Common myeloid progenitor, CD34-positive (primary cell): Measurements from ENCODE around the gene LAMA5.

Experiments
- CTCF ChIA-PET: fragments of 350-600 bp; sonication (Branson Sonifier 250); formaldehyde crosslinking; loops from one replicate; lab custom pipeline; 2021; ENCODE audit warnings: antibody characterized with exemption; lab: Charles Lee
- POLR2A ChIA-PET: fragments of 350-600 bp; sonication (Branson Sonifier 250); formaldehyde crosslinking; loops from one replicate; lab custom pipeline; 2021; ENCODE audit warnings: antibody characterized with exemption; lab: Charles Lee
- DNase-seq, 3 donors: peaks; one replicate each; pipeline versions ENCODE4 v3.0.0 to v3.0.0-alpha.2; 2013
- H3K27ac ChIP-seq, 2 experiments: 1 replicate in 1 of 2; 2 replicates in 1 of 2; pipeline ENCODE4 v1.7.0; 2013; ENCODE audit warnings: inconsistent platforms in 2 of 2, low read length in 2 of 2, mild to moderate bottlenecking in 2 of 2, low read depth in 1 of 2, moderate library complexity in 1 of 2; ENCODE audit not compliant: severe bottlenecking in 2 of 2, insufficient read depth in 1 of 2, poor library complexity in 1 of 2
- H3K27me3 ChIP-seq, 5 experiments: replicated peaks in 2 of 5; 1 replicate in 3 of 5; 2 replicates in 2 of 5; pipeline versions ENCODE4 v1.6.1 to v1.7.0; 2013; ENCODE audit warnings: low read length in 4 of 5, mild to moderate bottlenecking in 2 of 5, moderate library complexity in 2 of 5, inconsistent platforms in 1 of 5; ENCODE audit not compliant: insufficient read depth in 5 of 5, control insufficient read depth in 4 of 5
- H3K36me3 ChIP-seq, 4 experiments: 1 replicate in 2 of 4; 2 replicates in 2 of 4; pipeline versions ENCODE4 v1.6.1 to v1.7.0; 2013; ENCODE audit warnings: low read length in 3 of 4, control low read depth in 1 of 4, mild to moderate bottlenecking in 1 of 4; ENCODE audit not compliant: control insufficient read depth in 4 of 4, insufficient read depth in 4 of 4
- H3K4me1 ChIP-seq, 4 experiments: 1 replicate in 3 of 4; 2 replicates in 1 of 4; pipeline versions ENCODE4 v1.6.1 to v1.7.1; 2013; ENCODE audit warnings: low read length in 3 of 4, mild to moderate bottlenecking in 3 of 4, control low read depth in 1 of 4, inconsistent platforms in 1 of 4, moderate library complexity in 1 of 4; ENCODE audit not compliant: control insufficient read depth in 4 of 4, insufficient read depth in 4 of 4; ENCODE audit errors: control extremely low read depth in 1 of 4
- H3K4me3 ChIP-seq, 7 experiments: 1 replicate in 4 of 7; 2 replicates in 3 of 7; pipeline versions ENCODE4 v1.5.1 to v1.7.0; 2013; ENCODE audit warnings: mild to moderate bottlenecking in 7 of 7, low read length in 6 of 7, moderate library complexity in 6 of 7, inconsistent platforms in 2 of 7, low read depth in 2 of 7, control low read depth in 1 of 7; ENCODE audit not compliant: insufficient read depth in 4 of 7, control insufficient read depth in 1 of 7; ENCODE audit errors: extremely low read depth in 1 of 7
- H3K9me3 ChIP-seq, 5 experiments: 1 replicate in 4 of 5; 2 replicates in 1 of 5; pipeline versions ENCODE4 v1.6.1 to v1.7.1; 2013; ENCODE audit warnings: low read length in 4 of 5, mild to moderate bottlenecking in 2 of 5, inconsistent platforms in 1 of 5, low read depth in 1 of 5, moderate library complexity in 1 of 5; ENCODE audit not compliant: control insufficient read depth in 4 of 5, insufficient read depth in 2 of 5; ENCODE audit errors: control extremely low read depth in 1 of 5
- WGBS: methylation state at CpG from one replicate; pipeline ENCODE4 v1.1.5; 2013; ENCODE audit not compliant: insufficient coverage; 5-methylcytosine and 5-hydroxymethylcytosine counted together

The LAMA5 gene

DNA sequence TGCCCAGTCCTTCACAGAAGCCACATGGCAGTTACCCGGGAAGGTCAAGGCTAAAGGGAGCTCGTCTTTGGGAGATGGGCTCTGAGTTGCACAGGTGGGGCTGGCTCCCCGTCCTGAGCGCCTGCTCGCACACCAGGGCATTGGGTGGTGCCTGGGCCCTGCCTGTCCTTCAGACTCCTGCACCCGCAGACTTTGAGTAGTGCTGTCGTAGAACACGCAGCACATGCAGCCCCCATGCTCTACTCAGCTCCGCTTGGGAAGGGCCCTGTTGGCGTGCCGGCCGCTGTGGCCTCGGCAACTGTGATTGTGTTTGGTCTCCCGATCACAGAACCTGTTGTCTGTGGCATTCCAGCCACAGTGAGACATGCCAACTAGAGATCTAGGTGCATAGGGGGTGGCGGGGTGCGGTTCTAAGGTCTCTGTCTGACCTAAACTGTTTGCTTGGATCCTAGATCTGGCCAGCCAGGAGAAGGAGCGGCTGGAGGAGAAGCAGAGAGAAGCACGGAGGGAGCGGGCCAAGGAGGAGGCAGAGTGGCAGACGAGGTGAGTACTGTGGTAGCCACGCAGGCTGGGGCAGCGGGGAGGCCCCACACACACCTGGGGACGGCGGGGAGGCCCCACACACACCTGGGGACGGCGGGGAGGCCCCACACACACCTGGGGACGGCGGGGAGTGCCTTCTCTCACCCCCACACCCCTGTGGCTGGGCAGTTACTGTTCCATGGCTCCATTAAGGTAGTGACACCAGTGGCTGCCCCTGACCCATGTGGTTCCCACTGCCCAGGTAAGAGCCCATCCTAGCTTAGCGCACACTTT lies 75.7 kb downstream of the LAMA5 start:
- POLR2A ChIA-PET: no interaction called here
- Histone ChIP-seq H3K27me3 (no peaks in the 10 kb centered on the region), H3K9me3 (no peaks in the 10 kb centered on the region), H3K27ac (no peak overlapping the region), H3K4me1 (no peaks in the 10 kb centered on the region), H3K4me3 (no peak overlapping the region), H3K36me3 (peaks cover 3 to 57% (median 34%) of the 10 kb centered on the region in 4 experiments)
- no peak for DNase-seq
- WGBS: 98% methylated on average over 26 of the region's 29 CpGs
- CTCF ChIA-PET: interaction anchor here (1.1 kb wide), 1 partner anchor 10 kb away, joined by 3 read pairs; no protein-coding TSS in a partner anchor

DNA sequence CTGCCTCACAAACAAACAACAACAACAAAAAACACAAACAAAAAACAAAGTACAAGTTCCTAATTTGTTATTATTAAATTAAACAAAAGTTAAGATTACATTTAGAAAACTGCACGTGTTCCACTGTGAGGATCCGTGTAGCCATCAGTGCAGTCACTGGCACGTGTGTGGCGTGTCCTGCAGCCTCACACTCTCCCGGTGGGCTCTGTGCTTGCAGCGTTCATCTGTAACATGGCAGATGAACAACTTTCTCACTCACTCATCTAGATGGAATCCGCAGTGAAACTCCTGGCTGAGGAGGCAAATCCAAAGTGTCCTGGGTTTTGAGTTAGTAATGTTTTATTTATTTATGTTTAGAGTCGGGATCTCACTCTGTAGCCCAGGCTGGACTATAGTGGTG lies 77.2 kb downstream of the LAMA5 start:
- H3K27ac ChIP-seq: no peak overlapping the region
- POLR2A ChIA-PET: no interaction called here
- H3K4me1 ChIP-seq: no peaks in the 10 kb centered on the region
- peaks cover 3 to 59% (median 36%) of the 10 kb centered on the region in 4 experiments for H3K36me3 ChIP-seq
- 92% methylated on average over 7 of the region's 8 CpGs for WGBS
- H3K9me3 ChIP-seq: no peaks in the 10 kb centered on the region
- DNase-seq: no peak
- CTCF ChIA-PET: no interaction called here
- H3K27me3 ChIP-seq: no peaks in the 10 kb centered on the region
- H3K4me3 ChIP-seq: no peak overlapping the region

DNA sequence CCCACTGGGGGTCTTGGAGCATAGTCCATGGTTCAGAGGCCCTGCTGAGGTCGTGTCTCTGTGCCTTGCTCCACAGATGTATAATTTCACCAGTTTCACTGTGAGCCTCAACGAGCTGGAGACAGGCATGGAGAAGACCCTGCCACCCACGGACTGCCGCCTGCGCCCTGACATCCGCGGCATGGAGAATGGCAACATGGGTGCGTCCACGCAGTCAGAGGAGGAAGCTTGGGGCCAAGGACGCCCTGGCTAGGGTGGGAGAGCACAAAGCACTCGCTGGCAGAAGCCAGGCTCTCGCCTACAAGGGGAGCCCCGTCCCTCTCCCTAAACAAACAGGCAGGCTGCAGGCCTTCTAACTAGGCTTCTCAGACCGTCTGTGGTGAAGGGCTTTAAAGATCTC lies 78.0 kb downstream of the LAMA5 start:
- WGBS: 94% methylated on average over 12 of the region's 14 CpGs
- no peaks in the 10 kb centered on the region for H3K4me1 ChIP-seq
- no peaks in the 10 kb centered on the region for H3K27me3 ChIP-seq
- H3K4me3 ChIP-seq: no peak overlapping the region
- CTCF ChIA-PET: no interaction called here
- POLR2A ChIA-PET: no interaction called here
- no peaks in the 10 kb centered on the region for H3K9me3 ChIP-seq
- H3K36me3 ChIP-seq: peaks cover 3 to 62% (median 32%) of the 10 kb centered on the region in 4 experiments
- H3K27ac ChIP-seq: no peak overlapping the region
- no peak for DNase-seq

DNA sequence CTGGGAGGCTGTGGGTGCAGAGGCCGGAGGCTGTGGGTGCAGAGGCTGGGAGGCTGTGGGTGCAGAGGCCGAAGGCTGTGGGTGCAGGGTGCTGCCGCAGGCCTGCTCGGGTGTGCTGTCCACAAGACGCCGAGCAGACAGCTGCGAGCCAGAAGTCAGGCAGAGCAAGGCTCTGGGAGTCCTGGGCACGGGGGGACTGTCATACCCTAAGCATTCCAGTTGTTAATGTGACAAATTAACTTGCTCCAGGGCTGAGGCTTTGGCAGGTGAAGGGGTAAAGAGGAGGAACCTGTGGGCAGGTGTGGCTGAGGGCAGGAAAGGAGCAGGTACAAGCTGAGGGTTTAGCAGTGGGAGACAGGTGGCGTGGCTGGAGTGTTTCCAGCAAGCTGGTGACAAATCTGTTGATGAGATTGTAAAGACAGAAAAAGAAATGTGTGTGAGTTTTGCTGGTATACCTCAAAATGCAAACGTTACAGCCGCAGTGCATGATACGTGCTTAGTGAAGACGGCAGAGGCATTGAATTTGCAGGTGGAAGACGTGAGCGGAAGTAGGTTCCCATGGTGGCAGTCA lies 78.5 kb downstream of the LAMA5 start:
- POLR2A ChIA-PET: no interaction called here
- H3K36me3 ChIP-seq: peaks cover 3 to 62% (median 35%) of the 10 kb centered on the region in 4 experiments
- no peak overlapping the region for H3K27ac ChIP-seq
- CTCF ChIA-PET: no interaction called here
- H3K4me3 ChIP-seq: no peak overlapping the region
- H3K9me3 ChIP-seq: no peaks in the 10 kb centered on the region
- WGBS: 91% methylated on average over 15 of the region's 15 CpGs
- no peaks in the 10 kb centered on the region for H3K27me3 ChIP-seq
- no peaks in the 10 kb centered on the region for H3K4me1 ChIP-seq
- DNase-seq: no peak

DNA sequence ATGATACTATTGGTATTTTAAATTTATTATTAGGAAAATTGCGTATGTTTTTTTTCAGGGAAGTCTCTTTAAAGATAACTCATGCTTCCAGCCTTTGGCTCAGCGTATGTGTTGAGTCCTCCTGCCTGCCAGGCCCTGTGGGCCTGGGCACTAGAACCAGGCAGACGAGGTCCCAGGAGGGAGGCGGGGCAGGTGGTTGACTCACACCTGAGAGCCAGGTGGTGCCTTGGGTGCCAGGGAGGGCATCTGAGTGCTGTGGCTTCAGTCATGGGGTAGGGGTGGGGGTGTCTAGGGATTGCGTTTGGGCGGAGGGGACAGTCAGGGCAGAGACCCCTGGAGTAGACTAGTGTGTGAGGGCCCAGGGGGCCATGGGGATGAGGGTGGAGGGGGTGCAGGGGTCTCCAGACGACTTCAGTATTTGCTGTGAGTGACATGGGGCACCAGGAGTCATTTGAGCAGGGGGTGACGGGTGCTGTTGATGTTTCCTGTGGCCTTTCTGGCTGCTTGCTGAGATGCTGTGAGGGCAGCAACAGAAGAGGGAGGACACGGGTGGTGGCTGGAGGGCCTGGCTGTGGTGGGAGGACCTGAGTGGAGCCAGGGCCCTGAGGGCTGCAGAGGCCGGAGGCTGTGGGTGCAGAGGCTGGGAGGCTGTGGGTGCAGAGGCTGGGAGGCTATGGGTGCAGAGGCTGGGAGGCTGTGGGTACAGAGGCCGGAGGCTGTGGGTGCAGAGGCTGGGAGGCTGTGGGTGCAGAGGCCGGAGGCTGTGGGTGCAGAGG lies 79.2 kb downstream of the LAMA5 start:
- no peak for DNase-seq
- no peak overlapping the region for H3K27ac ChIP-seq
- no peaks in the 10 kb centered on the region for H3K4me1 ChIP-seq
- CTCF ChIA-PET: no interaction called here
- H3K4me3 ChIP-seq: no peak overlapping the region
- POLR2A ChIA-PET: no interaction called here
- 98% methylated on average over 10 of the region's 12 CpGs for WGBS
- H3K9me3 ChIP-seq: no peaks in the 10 kb centered on the region
- H3K36me3 ChIP-seq: peaks cover 3 to 65% (median 41%) of the 10 kb centered on the region in 4 experiments
- H3K27me3 ChIP-seq: no peaks in the 10 kb centered on the region

DNA sequence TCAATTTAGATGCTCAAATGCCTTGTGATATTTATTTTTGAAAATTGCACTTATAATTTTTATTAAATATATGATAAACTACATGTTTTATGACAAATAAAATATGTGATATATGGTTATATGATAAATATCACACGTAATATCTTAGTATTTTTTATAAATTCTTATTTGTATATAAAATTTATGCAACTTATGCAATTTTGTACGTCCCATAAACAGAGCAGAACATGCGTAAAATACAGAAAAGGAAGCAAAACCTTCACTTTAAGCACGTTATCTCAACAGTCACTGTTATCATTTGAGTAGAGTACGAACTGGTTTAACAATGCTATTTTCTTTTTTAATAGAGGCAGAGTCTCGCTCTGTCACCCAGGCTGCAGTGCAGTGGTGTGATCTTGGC lies 80.0 kb downstream of the LAMA5 start:
- Histone ChIP-seq H3K4me3 (no peak overlapping the region), H3K4me1 (no peaks in the 10 kb centered on the region), H3K9me3 (no peaks in the 10 kb centered on the region), H3K27me3 (no peaks in the 10 kb centered on the region), H3K27ac (no peak overlapping the region), H3K36me3 (peaks cover 3 to 70% (median 42%) of the 10 kb centered on the region in 4 experiments)
- CTCF ChIA-PET: no interaction called here
- 81% methylated on average over 4 of the region's 6 CpGs for WGBS
- no peak for DNase-seq
- POLR2A ChIA-PET: no interaction called here
